ENCODE data around the gene TASP1.

TASP1 gene

DNA sequence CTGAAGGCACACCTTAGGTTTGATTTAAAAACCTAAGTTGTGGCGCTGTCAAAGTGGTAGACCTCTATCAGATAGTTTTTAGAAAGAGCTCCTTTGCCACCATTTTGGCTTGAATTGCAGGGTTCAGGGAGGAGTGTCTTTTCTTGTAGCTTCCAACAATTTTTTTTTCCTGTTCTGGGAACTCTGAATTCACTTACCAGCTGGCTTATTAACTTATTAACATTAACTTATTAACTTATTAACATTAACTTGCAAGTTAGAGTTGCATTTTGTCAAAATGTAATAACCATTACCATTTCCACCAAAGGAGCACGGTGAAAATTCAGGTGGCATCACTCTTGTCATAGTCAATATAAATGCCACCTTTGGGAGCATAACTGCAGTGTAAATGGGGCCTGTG is 235.7 kb downstream of the TASP1 start:
- TF ChIP-seq, protein P1, sequence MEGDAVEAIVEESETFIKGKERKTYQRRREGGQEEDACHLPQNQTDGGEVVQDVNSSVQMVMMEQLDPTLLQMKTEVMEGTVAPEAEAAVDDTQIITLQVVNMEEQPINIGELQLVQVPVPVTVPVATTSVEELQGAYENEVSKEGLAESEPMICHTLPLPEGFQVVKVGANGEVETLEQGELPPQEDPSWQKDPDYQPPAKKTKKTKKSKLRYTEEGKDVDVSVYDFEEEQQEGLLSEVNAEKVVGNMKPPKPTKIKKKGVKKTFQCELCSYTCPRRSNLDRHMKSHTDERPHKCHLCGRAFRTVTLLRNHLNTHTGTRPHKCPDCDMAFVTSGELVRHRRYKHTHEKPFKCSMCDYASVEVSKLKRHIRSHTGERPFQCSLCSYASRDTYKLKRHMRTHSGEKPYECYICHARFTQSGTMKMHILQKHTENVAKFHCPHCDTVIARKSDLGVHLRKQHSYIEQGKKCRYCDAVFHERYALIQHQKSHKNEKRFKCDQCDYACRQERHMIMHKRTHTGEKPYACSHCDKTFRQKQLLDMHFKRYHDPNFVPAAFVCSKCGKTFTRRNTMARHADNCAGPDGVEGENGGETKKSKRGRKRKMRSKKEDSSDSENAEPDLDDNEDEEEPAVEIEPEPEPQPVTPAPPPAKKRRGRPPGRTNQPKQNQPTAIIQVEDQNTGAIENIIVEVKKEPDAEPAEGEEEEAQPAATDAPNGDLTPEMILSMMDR (conservative IDR thresholded peaks at IDR 0.05; ENCODE audit: low read depth, low read length), result no peak
- H3K4me3 ChIP-seq (ENCODE audit: low read length), result no peak overlapping the region
- no peak for DNase-seq (ENCODE audit: low read depth)

DNA sequence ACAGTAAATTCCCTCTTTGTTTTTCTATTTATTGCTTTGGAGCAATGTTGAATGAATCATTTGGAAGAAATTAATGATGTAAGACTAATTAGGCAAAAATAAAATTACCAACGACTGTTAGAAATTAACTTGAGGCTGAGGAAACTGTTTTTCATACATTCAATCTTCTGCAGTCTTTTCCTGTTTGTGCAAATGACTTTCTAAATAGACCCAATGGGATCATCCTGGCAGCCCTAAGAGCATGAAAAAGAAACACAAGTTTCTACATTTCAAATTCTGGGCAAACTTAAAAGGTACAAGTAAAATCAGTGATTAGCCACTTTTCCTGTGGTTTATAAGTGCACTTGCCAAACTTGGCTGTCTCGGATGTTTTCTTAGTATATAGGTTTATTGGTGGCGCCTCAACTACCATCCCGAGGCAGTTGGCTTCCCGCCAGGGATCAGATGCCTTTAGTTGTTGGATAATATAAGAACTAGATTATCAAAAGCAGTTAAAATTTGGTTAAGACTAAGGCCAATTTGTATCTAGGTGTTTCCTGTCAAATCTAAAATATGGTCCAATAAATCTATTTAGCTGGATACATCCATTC is 236.5 kb downstream of the TASP1 start:
- no peak for DNase-seq (ENCODE audit: low read depth)
- H3K4me3 ChIP-seq (ENCODE audit: low read length), result no peak overlapping the region
- TF ChIP-seq, protein P1 (conservative IDR thresholded peaks at IDR 0.05; ENCODE audit: low read depth, low read length), result no peak

DNA sequence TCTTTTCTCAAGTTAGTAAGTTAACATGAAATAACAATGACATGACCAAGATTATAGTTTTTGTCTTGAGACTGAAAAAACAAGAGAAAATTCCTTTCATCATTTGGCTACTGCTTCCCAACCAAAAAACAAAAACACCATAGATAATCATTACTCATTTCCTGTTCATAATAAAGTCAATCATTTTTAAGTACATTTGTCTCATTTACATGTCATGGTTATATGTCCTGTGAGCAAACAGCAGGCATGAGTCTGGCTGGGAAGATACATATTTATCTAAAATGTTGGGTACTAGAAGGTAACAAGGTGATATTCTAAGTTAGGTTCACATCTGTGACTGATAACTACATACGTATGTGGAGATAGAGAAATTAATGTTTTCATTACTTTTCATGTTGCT is 237.1 kb downstream of the TASP1 start:
- H3K4me3 ChIP-seq (ENCODE audit: low read length), result no peak overlapping the region
- TF ChIP-seq, protein P1 (conservative IDR thresholded peaks at IDR 0.05; ENCODE audit: low read depth, low read length), result no peak
- DNase-seq (ENCODE audit: low read depth), result no peak

DNA sequence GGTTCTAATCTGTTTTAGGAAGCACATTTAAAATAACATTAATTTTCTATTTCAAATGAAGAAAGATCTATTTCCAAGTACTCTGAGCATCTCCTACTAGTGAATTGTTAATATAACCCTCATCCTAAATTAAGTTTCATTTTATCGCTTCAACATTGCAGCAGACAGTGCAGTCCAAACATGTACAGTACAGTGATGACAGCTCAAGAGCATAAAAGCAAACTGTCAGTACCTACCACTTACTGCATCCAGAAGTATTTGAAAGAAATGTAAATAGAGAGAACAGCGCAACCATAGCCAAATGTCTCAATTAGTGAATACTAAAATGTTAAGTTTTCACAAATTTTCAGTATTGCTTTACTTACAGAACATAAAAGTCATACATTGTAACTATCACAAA is 238.3 kb downstream of the TASP1 start:
- TF ChIP-seq, protein P1 (conservative IDR thresholded peaks at IDR 0.05; ENCODE audit: low read depth, low read length), result no peak
- no peak overlapping the region for H3K4me3 ChIP-seq (ENCODE audit: low read length)
- no peak for DNase-seq (ENCODE audit: low read depth)

DNA sequence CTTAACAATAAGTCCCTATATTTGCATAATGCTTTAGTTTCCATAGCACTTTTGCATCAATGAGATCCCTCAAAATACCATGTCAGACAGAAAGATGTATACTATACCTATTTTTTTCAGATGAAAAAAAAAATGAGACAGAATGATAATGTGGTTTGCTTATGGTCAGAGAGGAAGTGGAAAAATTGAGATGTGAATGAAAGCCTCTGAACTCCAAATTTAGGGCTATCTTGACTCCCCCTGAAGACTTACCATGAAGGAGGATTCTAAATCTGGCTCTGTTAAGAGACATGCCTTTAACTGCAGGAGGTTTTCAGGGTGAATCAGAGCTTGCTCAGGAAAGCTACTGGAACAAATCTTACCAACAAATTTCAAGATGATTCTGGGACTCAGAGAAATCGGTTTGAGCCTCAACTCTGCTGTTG is 241.4 kb downstream of the TASP1 start:
- no peak overlapping the region for H3K4me3 ChIP-seq (ENCODE audit: low read length)
- TF ChIP-seq, protein P1 (conservative IDR thresholded peaks at IDR 0.05; ENCODE audit: low read depth, low read length), result no peak
- no peak for DNase-seq (ENCODE audit: low read depth)

DNA sequence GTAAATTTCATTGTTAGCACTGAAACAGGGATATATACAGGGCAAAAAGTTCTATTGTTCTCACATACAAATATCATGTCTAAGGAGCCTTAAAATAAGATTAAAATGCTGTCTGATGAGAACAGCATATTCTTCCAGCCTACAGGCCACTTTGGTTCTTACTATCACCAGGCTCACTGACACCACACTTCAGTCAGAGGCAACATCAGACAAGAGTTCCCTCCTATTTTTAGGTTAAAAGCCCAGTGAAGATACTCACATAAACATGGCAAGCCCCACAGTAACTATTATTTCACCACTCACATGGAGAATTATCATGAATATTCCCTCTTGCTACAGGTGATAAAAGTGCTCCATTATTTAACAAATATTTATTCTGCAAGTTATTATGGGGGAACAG is 241.9 kb downstream of the TASP1 start:
- DNase-seq (ENCODE audit: low read depth), result no peak
- no peak overlapping the region for H3K4me3 ChIP-seq (ENCODE audit: low read length)
- TF ChIP-seq, protein P1 (conservative IDR thresholded peaks at IDR 0.05; ENCODE audit: low read depth, low read length), result no peak

DNA sequence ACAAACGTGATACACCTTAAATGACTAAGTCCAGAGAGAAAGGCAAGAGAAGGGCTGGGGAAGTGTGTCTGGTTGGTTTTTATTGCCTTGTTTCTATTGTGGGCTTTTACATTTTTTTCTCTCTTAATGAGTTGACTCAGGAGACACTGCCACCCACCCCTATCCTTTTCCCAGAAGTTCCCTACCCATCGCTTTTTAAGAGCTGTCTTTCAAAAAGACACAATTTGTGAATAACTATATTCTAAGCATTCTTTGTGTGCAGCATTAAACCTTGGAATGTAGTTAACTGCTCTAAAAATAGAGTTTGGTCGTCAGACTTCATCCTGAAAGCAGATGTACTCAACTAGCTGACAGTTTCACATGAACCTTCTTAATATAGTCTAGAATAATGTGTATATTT is 242.7 kb downstream of the TASP1 start:
- TF ChIP-seq, protein P1 (conservative IDR thresholded peaks at IDR 0.05; ENCODE audit: low read depth, low read length), result no peak
- DNase-seq (ENCODE audit: low read depth), result no peak
- H3K4me3 ChIP-seq (ENCODE audit: low read length), result no peak overlapping the region

All from retinal pigment epithelial cell (primary cell).